MCF 10A (cell line): ENCODE results near the gene APOC3. TPM values are rescaled to one million over a fixed set of nuclear protein-coding genes. Genes with fewer than 3 reads are reported as not detected.

Experiments used
- total RNA-seq: library from RNA; stranded (reverse); gene quantifications from 2 replicates; pipeline ENCODE4 v1.2.3, GENCODE V29; 2022

Gene APOC3
- total RNA-seq, 1 experiment from 2014 or later, result not detected

Other genes starting within 250 kb of the APOC3 start
- gene BUD13, start 56.9 kb upstream of the APOC3 start, total RNA-seq, result 11.8 and 15.1 TPM in 2 replicates
- gene ZPR1, start 41.9 kb upstream of the APOC3 start, total RNA-seq, result 82.5 and 105 TPM in 2 replicates
- gene APOA5, start 38.0 kb upstream of the APOC3 start, total RNA-seq, result not detected in 2 replicates
- not detected in 2 replicates for gene APOA4, start 6.6 kb upstream of the APOC3 start, total RNA-seq
- not detected in 2 replicates for gene APOA1, start 7.7 kb downstream of the APOC3 start, total RNA-seq